HepG2 (cell line): ENCODE measurements around the gene TMEM222. TPM values are rescaled to one million over a fixed set of nuclear protein-coding genes. Genes with fewer than 3 reads are reported as not detected.
A peak's percentile ranks its signal among the peaks of the same experiment; 100 is the strongest.

ENCODE experiments used
- CHCHD3 ChIP-seq: sonication (generic); formaldehyde crosslinking; IDR thresholded peaks from 2 replicates; pipeline ENCODE4 v1.8.0; 2022; ENCODE audit warnings: mild to moderate bottlenecking, missing genetic modification reagents, moderate library complexity
- CREB1 ChIP-seq, 2 experiments: fragments of 450-650 bp in 1 of 2; IDR thresholded peaks; 2 replicates each; pipeline ENCODE4 v1.6.1; 2016 to 2017; ENCODE audit warnings: control low read depth in 1 of 2, mild to moderate bottlenecking in 1 of 2, missing compliant biosample characterization in 1 of 2, missing genetic modification characterization in 1 of 2
- DR1 ChIP-seq: sonication (generic); formaldehyde crosslinking; IDR thresholded peaks from 2 replicates; pipeline ENCODE4 v1.8.0; 2021; ENCODE audit warnings: mild to moderate bottlenecking, missing genetic modification reagents, inconsistent platforms
- KIAA2018 ChIP-seq: sonication (generic); formaldehyde crosslinking; IDR thresholded peaks from 2 replicates; pipeline ENCODE4 v1.5.0; 2020; ENCODE audit warnings: mild to moderate bottlenecking, missing genetic modification reagents, borderline replicate concordance
- MLX ChIP-seq: IDR thresholded peaks from 2 replicates; pipeline ENCODE4 v1.6.1; 2016
- NPAS2 ChIP-seq: sonication (generic); formaldehyde crosslinking; IDR thresholded peaks from 2 replicates; pipeline ENCODE4 v1.8.0; 2022; ENCODE audit warnings: mild to moderate bottlenecking, missing genetic modification reagents, borderline replicate concordance
- PCBP1 ChIP-seq: fragments of 200-400 bp; formaldehyde crosslinking; IDR thresholded peaks from 2 replicates; pipeline ENCODE4 v1.6.1; 2017; ENCODE audit warnings: mild to moderate bottlenecking, low read depth, low read length, borderline replicate concordance
- PLRG1 ChIP-seq: fragments of 450-650 bp; conservative IDR thresholded peaks from 2 replicates; pipeline ENCODE4 v1.6.1; 2016
- SCMH1 ChIP-seq: sonication (generic); formaldehyde crosslinking; IDR thresholded peaks from 2 replicates; pipeline ENCODE4 v1.9.0; 2021; ENCODE audit warnings: missing genetic modification reagents, mild to moderate bottlenecking, borderline replicate concordance
- TMF1 ChIP-seq: sonication (generic); formaldehyde crosslinking; IDR thresholded peaks from 2 replicates; pipeline ENCODE4 v1.8.1; 2022; ENCODE audit warnings: low read depth, missing genetic modification reagents
- ZFP36L1 ChIP-seq: sonication (generic); formaldehyde crosslinking; IDR thresholded peaks from 2 replicates; pipeline ENCODE4 v1.8.0; 2022; ENCODE audit warnings: mild to moderate bottlenecking, missing genetic modification reagents, moderate library complexity
- ZFP36L2 ChIP-seq: sonication (generic); formaldehyde crosslinking; IDR thresholded peaks from 2 replicates; pipeline ENCODE4 v1.4.0; 2020; ENCODE audit warnings: missing genetic modification reagents
- ZNF296 ChIP-seq: sonication (generic); formaldehyde crosslinking; conservative IDR thresholded peaks from 2 replicates; pipeline ENCODE4 v1.5.0; 2020; ENCODE audit warnings: mild to moderate bottlenecking, missing genetic modification reagents
- ZNF326 ChIP-seq: sonication (generic); formaldehyde crosslinking; IDR thresholded peaks from 2 replicates; pipeline ENCODE4 v1.4.0; 2020; ENCODE audit warnings: missing genetic modification reagents, borderline replicate concordance
- ZNF367 ChIP-seq: sonication (generic); formaldehyde crosslinking; IDR thresholded peaks from 2 replicates; pipeline ENCODE4 v1.4.0; 2020; ENCODE audit warnings: missing genetic modification reagents, borderline replicate concordance
- ZNF543 ChIP-seq: sonication (generic); formaldehyde crosslinking; IDR thresholded peaks from 2 replicates; pipeline ENCODE4 v1.4.0; 2020; ENCODE audit warnings: mild to moderate bottlenecking, missing genetic modification reagents
- polyA plus RNA-seq, 8 experiments: library from polyadenylated mRNA; depleted of rRNA in 3 of 8; stranded (reverse) in 7 of 8; unstranded in 1 of 8; fragments of >200 nt; fragmentation: Illumina TruSeq in 4 of 8; extraction: Trizol in 4 of 8; gene quantifications; 2 replicates each; pipeline versions ENCODE4 v1.2.1 to v1.2.3, GENCODE V29; 2011 to 2016; ENCODE audit warnings: low read depth in 4 of 8, missing spikeins in 1 of 8, mixed read lengths in 1 of 8; ENCODE audit not compliant: insufficient read depth in 1 of 8
- total RNA-seq, 5 experiments: library from RNA; depleted of rRNA; stranded (reverse); fragments of >200 nt; fragmentation: Illumina TruSeq; extraction: Trizol; gene quantifications; 2 replicates each; pipeline ENCODE4 v1.2.3, GENCODE V29; 2016; ENCODE audit warnings: low read depth in 1 of 5
- TF ChIP-seq, protein P1 (sequence below): sonication (generic); formaldehyde crosslinking; IDR thresholded peaks from 2 replicates; pipeline ENCODE4 v1.4.0; 2020; ENCODE audit warnings: missing genetic modification reagents
- TF ChIP-seq, protein P2 (sequence below): sonication (generic); formaldehyde crosslinking; IDR thresholded peaks from 2 replicates; pipeline ENCODE4 v1.4.0; 2020; ENCODE audit warnings: missing genetic modification reagents

The TMEM222 gene
- total and polyA plus RNA-seq, 2 of the 13 experiments (the other 11 are each of a cell fraction or from before 2014, with no cell fraction given), result 22.7 to 29.6 TPM

GRCh38 chr1:27321813-27322568 is at the start of gene TMEM222 (continued):
- TF ChIP-seq, protein P1, sequence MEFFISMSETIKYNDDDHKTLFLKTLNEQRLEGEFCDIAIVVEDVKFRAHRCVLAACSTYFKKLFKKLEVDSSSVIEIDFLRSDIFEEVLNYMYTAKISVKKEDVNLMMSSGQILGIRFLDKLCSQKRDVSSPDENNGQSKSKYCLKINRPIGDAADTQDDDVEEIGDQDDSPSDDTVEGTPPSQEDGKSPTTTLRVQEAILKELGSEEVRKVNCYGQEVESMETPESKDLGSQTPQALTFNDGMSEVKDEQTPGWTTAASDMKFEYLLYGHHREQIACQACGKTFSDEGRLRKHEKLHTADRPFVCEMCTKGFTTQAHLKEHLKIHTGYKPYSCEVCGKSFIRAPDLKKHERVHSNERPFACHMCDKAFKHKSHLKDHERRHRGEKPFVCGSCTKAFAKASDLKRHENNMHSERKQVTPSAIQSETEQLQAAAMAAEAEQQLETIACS, result peak; percentile 57; the same call in 1 of the 2 replicates
- TF ChIP-seq NPAS2 (CRISPR knock-in tag) (0 out of 2 replicates have a peak, but pooled peaks have one; percentile 12), ZNF326 (no peak), ZNF296 (no peak), TMF1 (CRISPR knock-in tag) (0 out of 2 replicates have a peak, but pooled peaks have one; percentile 54), PCBP1 (0 out of 2 replicates have a peak, but pooled peaks have one; percentile 77), ZFP36L2 (no peak), PLRG1 (no peak), CREB1 (IDR thresholded peaks at IDR 0.05) (peak; percentile 93), CREB1 (CRISPR knock-in tag; IDR thresholded peaks at IDR 0.05) (peak; percentile 99), ZNF367 (CRISPR knock-in tag) (no peak), KIAA2018 (CRISPR knock-in tag) (peak; percentile 95), DR1 (CRISPR knock-in tag) (peak; percentile 84), ZNF543 (no peak; the same call in 1 of the 2 replicates), SCMH1 (no peak), ZFP36L1 (CRISPR knock-in tag) (0 out of 2 replicates have a peak, but pooled peaks have one; percentile 54), CHCHD3 (CRISPR knock-in tag) (peak; percentile 89; the same call in 1 of the 2 replicates), MLX (CRISPR knock-in tag) (peak; percentile 57; the same call in 1 of the 2 replicates)
- TF ChIP-seq, protein P2, sequence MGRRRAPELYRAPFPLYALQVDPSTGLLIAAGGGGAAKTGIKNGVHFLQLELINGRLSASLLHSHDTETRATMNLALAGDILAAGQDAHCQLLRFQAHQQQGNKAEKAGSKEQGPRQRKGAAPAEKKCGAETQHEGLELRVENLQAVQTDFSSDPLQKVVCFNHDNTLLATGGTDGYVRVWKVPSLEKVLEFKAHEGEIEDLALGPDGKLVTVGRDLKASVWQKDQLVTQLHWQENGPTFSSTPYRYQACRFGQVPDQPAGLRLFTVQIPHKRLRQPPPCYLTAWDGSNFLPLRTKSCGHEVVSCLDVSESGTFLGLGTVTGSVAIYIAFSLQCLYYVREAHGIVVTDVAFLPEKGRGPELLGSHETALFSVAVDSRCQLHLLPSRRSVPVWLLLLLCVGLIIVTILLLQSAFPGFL, result no peak
